GM23248 (cell line): Measurements from ENCODE around the gene CD177. TPM values are rescaled to one million over a fixed set of nuclear protein-coding genes. Genes with fewer than 3 reads are reported as not detected.

Source experiments
- DNase-seq: peaks from one replicate; pipeline ENCODE4 v3.0.0-alpha.2; 2015
- H2AFZ ChIP-seq: fragments of 200-600 bp; sonication (generic); 2 replicates; pipeline ENCODE4 v1.6.1; 2016; ENCODE audit warnings: antibody characterized with exemption
- H3F3A ChIP-seq: fragments of 200-600 bp; sonication (generic); 2 replicates; pipeline ENCODE4 v1.6.1; 2016; ENCODE audit warnings: mild to moderate bottlenecking, antibody characterized with exemption, mixed run types; ENCODE audit not compliant: insufficient read depth
- H3K27ac ChIP-seq: fragments of 200-600 bp; sonication (generic); 2 replicates; pipeline ENCODE4 v1.5.1; 2016; ENCODE audit warnings: mild to moderate bottlenecking
- H3K27me3 ChIP-seq: fragments of 200-600 bp; sonication (generic); replicated peaks from 2 replicates; pipeline ENCODE4 v1.6.1; 2016; ENCODE audit warnings: mild to moderate bottlenecking; ENCODE audit not compliant: insufficient read depth
- H3K36me3 ChIP-seq: fragments of 200-600 bp; sonication (generic); 2 replicates; pipeline ENCODE4 v1.6.1; 2016; ENCODE audit warnings: low read depth, mild to moderate bottlenecking
- H3K4me1 ChIP-seq: fragments of 200-600 bp; sonication (generic); 2 replicates; pipeline ENCODE4 v1.6.1; 2016; ENCODE audit warnings: mild to moderate bottlenecking; ENCODE audit not compliant: insufficient read depth
- H3K4me2 ChIP-seq: fragments of 200-600 bp; sonication (generic); one replicate; pipeline ENCODE4 v1.6.1; 2016; ENCODE audit warnings: mild to moderate bottlenecking; ENCODE audit not compliant: unreplicated experiment
- H3K4me3 ChIP-seq: fragments of 200-600 bp; sonication (generic); 2 replicates; pipeline ENCODE4 v1.5.1; 2016; ENCODE audit warnings: mild to moderate bottlenecking
- H3K79me2 ChIP-seq: fragments of 200-600 bp; sonication (generic); 2 replicates; pipeline ENCODE4 v1.6.1; 2016; ENCODE audit warnings: mild to moderate bottlenecking; ENCODE audit not compliant: insufficient read depth
- H3K9ac ChIP-seq: fragments of 200-600 bp; sonication (generic); 2 replicates; pipeline ENCODE4 v1.6.1; 2016; ENCODE audit warnings: mild to moderate bottlenecking
- H3K9me2 ChIP-seq: fragments of 200-600 bp; sonication (generic); 2 replicates; pipeline ENCODE4 v1.6.1; 2016; ENCODE audit warnings: mixed run types, mild to moderate bottlenecking, moderate library complexity; ENCODE audit not compliant: insufficient read depth
- H3K9me3 ChIP-seq: fragments of 200-600 bp; sonication (generic); one replicate; pipeline ENCODE4 v1.6.1; 2017; ENCODE audit warnings: low read depth
- H4K20me1 ChIP-seq: fragments of 200-600 bp; sonication (generic); 2 replicates; pipeline ENCODE4 v1.6.0; 2016; ENCODE audit not compliant: insufficient read depth
- EZH2 ChIP-seq: fragments of 200-600 bp; sonication (generic); IDR thresholded peaks from 2 replicates; pipeline ENCODE4 v1.6.1; 2018; ENCODE audit warnings: antibody characterized with exemption, mild to moderate bottlenecking; ENCODE audit not compliant: insufficient read depth, poor library complexity, severe bottlenecking
- EZH2phosphoT487 ChIP-seq: fragments of 200-600 bp; sonication (generic); IDR thresholded peaks from 2 replicates; pipeline ENCODE4 v1.6.1; 2018; ENCODE audit warnings: antibody characterized with exemption, moderate library complexity, mild to moderate bottlenecking, low read depth; ENCODE audit not compliant: insufficient read depth
- WGBS, 2 experiments: methylation state at CpG; one replicate each; pipeline ENCODE4 v1.1.6; 2015 to 2017; ENCODE audit warnings: low lambda C conversion rate in 2 of 2, low coverage in 1 of 2; ENCODE audit errors: missing lambda C conversion rate in 2 of 2; 5-methylcytosine and 5-hydroxymethylcytosine counted together
- in situ Hi-C: fragments of 300-500 bp; cut with MboI; formaldehyde crosslinking; loops from 2 replicates; pipeline ENCODE4 v1.15.0; 2020
- polyA plus RNA-seq: library from polyadenylated mRNA; unstranded; fragments of >200 nt; fragmentation: Nextera tagmentation; extraction: Ambion mirVana; gene quantifications from 2 replicates; pipeline ENCODE4 v1.2.1, GENCODE V29; 2016
- total RNA-seq: library from RNA; depleted of rRNA; stranded (reverse); fragments of >200 nt; shearing (Covaris generic); gene quantifications from 2 replicates; pipeline ENCODE4 v1.2.3, GENCODE V29; 2014; rRNA removed

Gene CD177, protein sequence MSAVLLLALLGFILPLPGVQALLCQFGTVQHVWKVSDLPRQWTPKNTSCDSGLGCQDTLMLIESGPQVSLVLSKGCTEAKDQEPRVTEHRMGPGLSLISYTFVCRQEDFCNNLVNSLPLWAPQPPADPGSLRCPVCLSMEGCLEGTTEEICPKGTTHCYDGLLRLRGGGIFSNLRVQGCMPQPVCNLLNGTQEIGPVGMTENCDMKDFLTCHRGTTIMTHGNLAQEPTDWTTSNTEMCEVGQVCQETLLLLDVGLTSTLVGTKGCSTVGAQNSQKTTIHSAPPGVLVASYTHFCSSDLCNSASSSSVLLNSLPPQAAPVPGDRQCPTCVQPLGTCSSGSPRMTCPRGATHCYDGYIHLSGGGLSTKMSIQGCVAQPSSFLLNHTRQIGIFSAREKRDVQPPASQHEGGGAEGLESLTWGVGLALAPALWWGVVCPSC
- 0.32 and 1.1 TPM in 2 replicates for total RNA-seq
- polyA plus RNA-seq = 0.36 and 0.38 TPM in 2 replicates

DNA sequence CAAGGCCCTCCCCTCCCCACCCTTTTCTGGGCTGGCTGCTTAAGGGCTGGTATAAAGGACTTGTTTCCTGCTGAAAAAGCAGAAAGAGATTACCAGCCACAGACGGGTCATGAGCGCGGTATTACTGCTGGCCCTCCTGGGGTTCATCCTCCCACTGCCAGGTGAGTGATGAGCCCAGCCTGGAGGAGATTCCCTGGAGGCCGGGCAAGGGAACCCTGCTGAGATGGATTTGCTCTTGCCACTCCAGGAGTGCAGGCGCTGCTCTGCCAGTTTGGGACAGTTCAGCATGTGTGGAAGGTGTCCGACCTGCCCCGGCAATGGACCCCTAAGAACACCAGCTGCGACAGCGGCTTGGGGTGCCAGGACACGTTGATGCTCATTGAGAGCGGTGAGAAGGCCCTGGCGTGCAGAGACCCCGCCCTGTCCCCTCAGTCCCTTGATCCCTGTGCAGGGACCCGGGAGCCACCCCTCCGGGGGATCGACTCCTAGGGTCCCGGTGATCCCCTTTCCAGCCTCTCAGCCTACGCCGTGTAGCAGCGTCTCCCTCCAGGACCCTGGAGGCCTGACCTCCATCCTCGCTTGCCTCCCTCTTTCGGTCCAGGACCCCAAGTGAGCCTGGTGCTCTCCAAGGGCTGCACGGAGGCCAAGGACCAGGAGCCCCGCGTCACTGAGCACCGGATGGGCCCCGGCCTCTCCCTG, at the start of gene CD177:
Gene CD177 (plus strand): TSS at position 81 of the 699 bp plus-strand sequence. CDS start 29 bp downstream, at position 110.
- Histone ChIP-seq H3K4me1 (0 out of 2 replicates have a peak, but pooled peaks cover 2% of the 10 kb centered on the region), H3K4me2 (no peak within 1 kb of the TSS), H3K27ac (no peak within 1 kb of the TSS), H3K79me2 (no peaks in the 10 kb centered on the region), H3K9ac (no peak within 1 kb of the TSS), H3K27me3 (peaks cover 20% of the 10 kb centered on the region), H3F3A (no peaks in the 10 kb centered on the region), H3K9me3 (no peaks in the 10 kb centered on the region), H3K4me3 (no peak within 1 kb of the TSS), H4K20me1 (no peaks in the 10 kb centered on the region), H3K36me3 (no peaks in the 10 kb centered on the region), H2AFZ (no peak within 1 kb of the TSS), H3K9me2 (no peaks in the 10 kb centered on the region)
- TF ChIP-seq EZH2phosphoT487 (no peak), EZH2 (no peak)
- WGBS, 2 experiments = 4 to 7% methylated on average over 26 to 27 of the region's 27 CpGs
- in situ Hi-C loops = no loop called here
- no peak for DNase-seq

DNA sequence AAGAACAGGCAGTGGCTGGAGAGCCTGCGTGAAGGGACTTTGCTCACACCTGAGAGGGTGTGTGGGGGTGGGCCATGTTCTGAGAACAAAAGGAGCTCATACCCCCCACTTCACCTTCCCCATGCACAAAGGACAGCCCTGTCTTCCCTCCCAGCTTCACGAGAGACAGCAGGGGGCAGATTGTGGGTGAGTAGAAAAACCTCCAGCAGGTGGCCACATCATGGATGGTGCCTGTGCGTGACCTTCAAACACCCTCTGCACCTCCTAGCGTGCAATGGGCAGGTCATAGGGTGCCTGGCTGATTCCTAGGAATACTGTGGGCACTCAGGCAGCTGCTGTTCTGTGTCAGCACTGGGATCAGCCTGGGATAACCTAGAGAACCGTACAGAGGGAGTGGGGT, 47.8 kb upstream of the CD177 start:
- TF ChIP-seq EZH2phosphoT487 (no peak), EZH2 (no peak)
- no peak overlapping the region for H3K4me3 ChIP-seq

DNA sequence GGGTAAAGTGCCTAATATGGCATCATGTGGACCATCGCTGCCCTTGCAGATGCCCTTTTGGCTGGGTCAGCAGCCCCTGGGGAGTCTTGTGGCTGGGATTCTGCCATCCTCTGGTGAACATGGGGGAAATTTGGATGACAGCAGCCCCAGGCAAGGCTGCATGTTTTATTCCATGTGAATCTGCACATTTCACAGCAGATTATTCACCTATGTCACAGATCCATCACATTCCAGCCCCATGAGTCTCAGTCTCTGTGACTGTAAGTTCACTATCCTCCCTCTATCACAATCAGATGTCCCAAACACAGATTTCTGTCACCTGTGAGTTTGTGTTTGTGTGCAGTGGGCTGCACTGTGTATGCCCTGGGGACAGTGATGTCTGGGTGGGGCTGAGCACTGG, 47.4 kb upstream of the CD177 start:
- no peaks in the 10 kb centered on the region for H3K9me2 ChIP-seq
- no peaks in the 10 kb centered on the region for H3K9me3 ChIP-seq
- H3K79me2 ChIP-seq = no peaks in the 10 kb centered on the region
- no peak overlapping the region for H3K9ac ChIP-seq
- peaks cover 7% of the 10 kb centered on the region; the same call in 1 of the 2 replicates for H3K4me1 ChIP-seq
- in situ Hi-C loops = no loop called here
- H3K27ac ChIP-seq = no peak overlapping the region
- no peaks in the 10 kb centered on the region for H3K36me3 ChIP-seq
- H2AFZ ChIP-seq = no peak overlapping the region
- H4K20me1 ChIP-seq = no peaks in the 10 kb centered on the region
- H3K4me3 ChIP-seq = no peak overlapping the region
- DNase-seq = peak; percentile 61
- H3K27me3 ChIP-seq = no peaks in the 10 kb centered on the region
- no peaks in the 10 kb centered on the region for H3F3A ChIP-seq
- WGBS, 2 experiments = 88 to 93% methylated on average over 1 of the region's 1 CpG
- H3K4me2 ChIP-seq = no peak overlapping the region
- TF ChIP-seq EZH2 = no peak
- TF ChIP-seq EZH2phosphoT487 = no peak

More for the DNA sequence above, 47.8 kb upstream of the CD177 start:
- H2AFZ ChIP-seq = no peak overlapping the region
- H3K9me2 ChIP-seq = no peaks in the 10 kb centered on the region
- H3K9ac ChIP-seq = no peak overlapping the region
- no peaks in the 10 kb centered on the region for H3K79me2 ChIP-seq
- no peaks in the 10 kb centered on the region for H4K20me1 ChIP-seq
- no peak overlapping the region for H3K27ac ChIP-seq
- H3K9me3 ChIP-seq = no peaks in the 10 kb centered on the region
- no peak overlapping the region for H3K4me2 ChIP-seq
- H3K36me3 ChIP-seq = no peaks in the 10 kb centered on the region
- WGBS, 2 experiments = 65 to 71% methylated on average over 5 of the region's 5 CpGs
- in situ Hi-C loops = no loop called here
- no peaks in the 10 kb centered on the region for H3K27me3 ChIP-seq
- peaks cover 7% of the 10 kb centered on the region; the same call in 1 of the 2 replicates for H3K4me1 ChIP-seq
- DNase-seq = no peak
- H3F3A ChIP-seq = no peaks in the 10 kb centered on the region

DNA sequence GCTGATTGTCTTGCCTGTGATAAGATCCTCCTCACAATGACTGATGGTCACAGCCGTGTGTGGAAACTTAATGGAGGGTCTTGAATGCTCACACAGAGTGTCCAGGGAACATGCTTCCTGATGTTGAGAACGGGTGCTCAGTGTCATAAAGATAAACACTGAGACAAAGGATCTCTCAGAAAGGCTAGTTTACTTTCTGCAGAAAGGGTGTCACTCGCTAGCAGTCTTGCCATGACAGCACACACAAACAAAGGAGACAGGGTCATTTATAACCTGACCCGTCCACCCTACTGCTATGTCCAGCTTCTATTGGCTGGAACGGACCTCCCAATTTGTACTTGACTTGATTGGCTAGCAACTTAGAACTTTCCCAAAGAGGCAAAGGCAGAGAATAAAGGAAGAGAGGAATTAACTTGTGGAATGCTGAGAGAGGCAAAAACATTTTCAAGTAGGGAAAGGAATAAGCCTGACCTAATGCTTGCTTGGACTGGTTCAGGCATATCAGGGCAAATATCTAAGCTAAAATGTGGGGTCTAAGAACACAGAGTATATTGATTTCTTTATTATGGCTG, 45.2 kb upstream of the CD177 start:
- Histone ChIP-seq H3F3A (no peaks in the 10 kb centered on the region), H3K27ac (no peak overlapping the region), H3K36me3 (no peaks in the 10 kb centered on the region), H3K4me2 (no peak overlapping the region), H3K4me3 (no peak overlapping the region), H3K9me2 (no peaks in the 10 kb centered on the region), H2AFZ (no peak overlapping the region), H3K79me2 (no peaks in the 10 kb centered on the region), H4K20me1 (no peaks in the 10 kb centered on the region), H3K9ac (no peak overlapping the region), H3K9me3 (no peaks in the 10 kb centered on the region), H3K4me1 (peaks cover 7% of the 10 kb centered on the region; the same call in 1 of the 2 replicates), H3K27me3 (no peaks in the 10 kb centered on the region)
- TF ChIP-seq EZH2phosphoT487 (no peak), EZH2 (no peak)
- WGBS, 2 experiments = 29 to 33% methylated on average over 5 of the region's 5 CpGs
- in situ Hi-C loops = no loop called here
- no peak for DNase-seq
